ENCODE measurements around the gene SH3TC1. TPM values are rescaled to one million over a fixed set of nuclear protein-coding genes. Genes with fewer than 3 reads are reported as not detected.

The SH3TC1 gene
- total and polyA plus RNA-seq, 10 of the 15 experiments (the other 5 are each of a cell fraction or from before 2014, with no cell fraction given) = 0.19 to 47.0 (median 18.4) TPM

DNA sequence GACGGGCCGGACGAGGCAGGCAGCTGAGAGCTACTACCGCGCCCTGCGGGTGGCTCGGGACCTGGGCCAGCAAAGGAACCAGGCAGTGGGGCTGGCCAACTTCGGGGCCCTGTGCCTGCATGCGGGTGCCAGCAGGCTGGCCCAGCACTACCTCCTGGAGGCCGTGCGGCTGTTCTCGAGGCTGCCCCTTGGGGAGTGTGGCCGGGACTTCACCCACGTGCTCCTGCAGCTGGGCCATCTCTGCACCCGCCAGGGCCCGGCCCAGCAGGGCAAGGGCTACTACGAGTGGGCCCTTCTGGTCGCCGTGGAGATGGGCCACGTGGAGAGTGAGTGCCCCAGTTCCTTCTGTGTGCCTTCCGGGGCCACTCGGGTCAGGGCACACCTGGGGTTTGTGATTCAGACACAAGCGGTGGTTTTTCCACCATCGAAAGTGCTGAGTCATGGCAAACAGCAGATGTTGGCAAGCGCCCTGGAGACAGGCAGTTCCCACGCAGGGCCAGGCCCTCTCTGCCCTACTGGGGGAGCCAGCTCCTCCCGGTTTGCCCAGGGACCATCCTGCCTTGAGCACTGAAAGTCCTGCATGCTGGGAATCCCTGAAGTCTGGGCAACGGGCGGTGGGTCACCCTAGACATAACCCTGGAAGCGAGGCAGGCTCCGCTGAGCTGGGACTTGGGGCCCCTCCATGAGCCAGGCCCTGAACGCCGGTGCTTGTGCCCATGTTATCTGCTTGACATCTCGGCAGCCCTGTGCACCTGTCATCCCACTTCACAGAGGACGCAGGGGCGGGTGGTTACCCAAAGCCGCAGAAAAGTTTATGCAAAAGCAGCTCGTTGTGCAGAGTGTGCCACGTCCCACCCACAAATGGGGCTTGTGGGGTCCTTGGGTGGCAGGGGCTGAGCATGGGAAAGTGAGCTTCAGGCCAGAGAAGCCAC, 29.5 kb downstream of the SH3TC1 start (continued):
- TF ChIP-seq ZNF687 (IDR thresholded peaks at IDR 0.05) (peak; percentile 91), IKZF2 (IDR thresholded peaks at IDR 0.05) (peak; percentile 49 to 67; a peak in 2 of 4 replicates), KDM1A (IDR thresholded peaks at IDR 0.05; ENCODE audit: borderline replicate concordance) (no peak), USF2 (IDR thresholded peaks at IDR 0.05; ENCODE audit: borderline replicate concordance, low read depth, low read length) (peak; percentile 55), NFXL1 (IDR thresholded peaks at IDR 0.05; ENCODE audit: borderline replicate concordance) (no peak), JUNB (IDR thresholded peaks at IDR 0.05) (peak; percentile 62), IKZF1 (conservative IDR thresholded peaks at IDR 0.05) (peak; percentile 91), RAD51 (IDR thresholded peaks at IDR 0.05) (peak; percentile 59; the same call in 1 of the 2 replicates), RBBP5 (conservative IDR thresholded peaks at IDR 0.05) (no peak), LARP7 (IDR thresholded peaks at IDR 0.05) (peak; percentile 20; the same call in 1 of the 2 replicates), POLR2A (IDR thresholded peaks at IDR 0.05; ENCODE audit: low read depth, low read length) (peak; percentile 45)
- TF ChIP-seq, protein P1, sequence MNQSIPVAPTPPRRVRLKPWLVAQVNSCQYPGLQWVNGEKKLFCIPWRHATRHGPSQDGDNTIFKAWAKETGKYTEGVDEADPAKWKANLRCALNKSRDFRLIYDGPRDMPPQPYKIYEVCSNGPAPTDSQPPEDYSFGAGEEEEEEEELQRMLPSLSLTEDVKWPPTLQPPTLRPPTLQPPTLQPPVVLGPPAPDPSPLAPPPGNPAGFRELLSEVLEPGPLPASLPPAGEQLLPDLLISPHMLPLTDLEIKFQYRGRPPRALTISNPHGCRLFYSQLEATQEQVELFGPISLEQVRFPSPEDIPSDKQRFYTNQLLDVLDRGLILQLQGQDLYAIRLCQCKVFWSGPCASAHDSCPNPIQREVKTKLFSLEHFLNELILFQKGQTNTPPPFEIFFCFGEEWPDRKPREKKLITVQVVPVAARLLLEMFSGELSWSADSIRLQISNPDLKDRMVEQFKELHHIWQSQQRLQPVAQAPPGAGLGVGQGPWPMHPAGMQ (IDR thresholded peaks at IDR 0.05; ENCODE audit: borderline replicate concordance) = no peak

Measured in GM12878 (cell line).